ENCODE data around the gene FBXO36. TPM values are rescaled to one million over a fixed set of nuclear protein-coding genes. Genes with fewer than 3 reads are reported as not detected.

Gene FBXO36
- total and polyA plus RNA-seq, 2 donors (not counting 3 experiments of a cell fraction or from before 2014, with no cell fraction given), result 0.53 to 1.2 TPM

DNA sequence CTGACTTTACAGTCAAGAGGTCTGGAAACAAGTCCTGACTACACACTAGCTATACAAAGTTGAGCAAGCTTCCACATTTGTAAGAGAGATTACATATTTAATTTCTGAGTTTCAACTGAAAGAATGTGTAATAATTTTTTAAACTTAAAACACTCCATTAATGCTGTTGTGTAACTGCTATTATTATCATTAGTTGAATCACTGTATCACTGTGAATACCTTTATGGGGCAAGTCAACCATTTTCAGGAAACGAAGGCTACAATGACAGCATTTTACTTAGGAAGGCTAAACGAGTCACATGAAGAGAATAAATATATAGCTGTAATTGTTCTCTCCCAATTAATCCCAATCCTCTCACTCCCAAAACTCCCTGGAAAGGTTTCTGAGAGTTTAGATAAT is 46.8 kb upstream of the FBXO36 start:
- Histone ChIP-seq H3K79me2 (ENCODE audit: control insufficient read depth, insufficient read depth, low read length) (peaks cover 79% of the 10 kb centered on the region), H3K36me3 (ENCODE audit: control insufficient read depth in 2 of 2, extremely low read depth in 1 of 2, insufficient read depth in 2 of 2, low read length in 2 of 2) (peaks cover 7 to 17% of the 10 kb centered on the region in 2 experiments), H3K27me3 (ENCODE audit: control insufficient read depth in 2 of 2, insufficient read depth in 2 of 2, low read length in 2 of 2) (no peaks in the 10 kb centered on the region), H3K9me3 (replicated peaks; ENCODE audit: control insufficient read depth, insufficient read depth, low read length) (no peaks in the 10 kb centered on the region), H3K4me1 (ENCODE audit: control insufficient read depth, extremely low read depth, insufficient read depth, low read length) (peaks cover 11% of the 10 kb centered on the region), H3K4me2 (ENCODE audit: insufficient read depth, low read length) (no peak overlapping the region), H4K20me1 (replicated peaks; ENCODE audit: control insufficient read depth, extremely low read depth, insufficient read depth, low read length) (no peaks in the 10 kb centered on the region), H3K9me1 (replicated peaks; ENCODE audit: control insufficient read depth, extremely low read depth, insufficient read depth, low read length) (no peaks in the 10 kb centered on the region), H3K9ac (replicated peaks; ENCODE audit: extremely low read depth, insufficient read depth, low read length) (no peak overlapping the region), H3K4me3 (replicated peaks in 1 of 3; ENCODE audit: insufficient read depth in 1 of 3, low read depth in 1 of 3, low read length in 3 of 3) (no peak overlapping the region), H3K27ac (ENCODE audit: insufficient read depth, low read depth, low read length) (no peak overlapping the region), H2AFZ (ENCODE audit: low read depth, low read length) (no peak overlapping the region)
- DNase-seq (ENCODE audit: low read depth, low spot score) (no peak), FAIRE-seq (no peak)
- dilution Hi-C loops (cut with MboI; ENCODE audit: extremely low pct_ligation_motif_present, low sequenced_read_pairs), result no loop called here
- no peak for TF ChIP-seq FOS (IDR thresholded peaks at IDR 0.05; ENCODE audit: borderline replicate concordance, insufficient read depth, low read length)
- TF ChIP-seq GATA2 (IDR thresholded peaks at IDR 0.05; ENCODE audit: insufficient read depth, insufficient read length, low read depth, low read length), result no peak
- no peak for TF ChIP-seq POLR2A (IDR thresholded peaks at IDR 0.05; ENCODE audit: low read depth, low read length)
- TF ChIP-seq, protein P1, sequence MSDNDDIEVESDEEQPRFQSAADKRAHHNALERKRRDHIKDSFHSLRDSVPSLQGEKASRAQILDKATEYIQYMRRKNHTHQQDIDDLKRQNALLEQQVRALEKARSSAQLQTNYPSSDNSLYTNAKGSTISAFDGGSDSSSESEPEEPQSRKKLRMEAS (IDR thresholded peaks at IDR 0.05; ENCODE audit: insufficient read depth, insufficient read length), result no peak
- POLR2A ChIA-PET, result no interaction called here
- intact Hi-C loops (cut with micrococcal nuclease), result no loop called here
- BruUV-seq (replicated peaks), result no TSS peak
- CTCF ChIA-PET, result no interaction called here

- Histone ChIP-seq H3K27me3 (ENCODE audit: control insufficient read depth in 2 of 2, insufficient read depth in 2 of 2, low read length in 2 of 2) (no peaks in the 10 kb centered on the region), H3K4me2 (ENCODE audit: insufficient read depth, low read length) (no peak overlapping the region), H3K36me3 (ENCODE audit: control insufficient read depth in 2 of 2, extremely low read depth in 1 of 2, insufficient read depth in 2 of 2, low read length in 2 of 2) (peaks cover 5 to 18% of the 10 kb centered on the region in 2 experiments), H3K4me3 (replicated peaks in 1 of 3; ENCODE audit: insufficient read depth in 1 of 3, low read depth in 1 of 3, low read length in 3 of 3) (no peak overlapping the region), H4K20me1 (replicated peaks; ENCODE audit: control insufficient read depth, extremely low read depth, insufficient read depth, low read length) (peaks cover 9% of the 10 kb centered on the region), H3K27ac (ENCODE audit: insufficient read depth, low read depth, low read length) (no peak overlapping the region), H3K9me1 (replicated peaks; ENCODE audit: control insufficient read depth, extremely low read depth, insufficient read depth, low read length) (no peaks in the 10 kb centered on the region), H3K9ac (replicated peaks; ENCODE audit: extremely low read depth, insufficient read depth, low read length) (no peak overlapping the region), H2AFZ (ENCODE audit: low read depth, low read length) (no peak overlapping the region), H3K9me3 (replicated peaks; ENCODE audit: control insufficient read depth, insufficient read depth, low read length) (no peaks in the 10 kb centered on the region), H3K79me2 (ENCODE audit: control insufficient read depth, insufficient read depth, low read length) (peaks cover 79% of the 10 kb centered on the region), H3K4me1 (ENCODE audit: control insufficient read depth, extremely low read depth, insufficient read depth, low read length) (no peaks in the 10 kb centered on the region)
- intact Hi-C loops (cut with micrococcal nuclease) (no loop called here), dilution Hi-C loops (cut with MboI; ENCODE audit: extremely low pct_ligation_motif_present, low sequenced_read_pairs) (no loop called here)
- CTCF ChIA-PET, result interaction anchor here (0.8 to 1.0 kb wide), 2 partner anchors 46 to 47 kb away, joined by 3 to 4 read pairs; no protein-coding TSS in a partner anchor
- POLR2A ChIA-PET, result no interaction called here
- BruUV-seq (replicated peaks), result no TSS peak
- DNase-seq (ENCODE audit: low read depth, low spot score) (no peak), FAIRE-seq (no peak)
- no peak for TF ChIP-seq EZH2 (IDR thresholded peaks at IDR 0.05; ENCODE audit: borderline replicate concordance, low read depth, low read length, severe bottlenecking)
- TF ChIP-seq, protein P1 (IDR thresholded peaks at IDR 0.05; ENCODE audit: insufficient read depth, insufficient read length), result no peak
- no peak for TF ChIP-seq FOS (IDR thresholded peaks at IDR 0.05; ENCODE audit: borderline replicate concordance, insufficient read depth, low read length)
- no peak for TF ChIP-seq JUN (IDR thresholded peaks at IDR 0.05; ENCODE audit: borderline replicate concordance, insufficient read depth, insufficient read length, low read depth)
- no peak for TF ChIP-seq POLR2AphosphoS5 (IDR thresholded peaks at IDR 0.05; ENCODE audit: insufficient read depth, low read depth, low read length)
- no peak for TF ChIP-seq CTCF (IDR thresholded peaks at IDR 0.05; ENCODE audit: extremely low read depth in 1 of 2, insufficient read depth in 1 of 2, low read depth in 1 of 2, low read length in 2 of 2)
- no peak for TF ChIP-seq POLR2A (IDR thresholded peaks at IDR 0.05; ENCODE audit: low read depth, low read length)
- no peak for TF ChIP-seq GATA2 (IDR thresholded peaks at IDR 0.05; ENCODE audit: insufficient read depth, insufficient read length, low read depth, low read length)
- no peak for TF ChIP-seq MYC (IDR thresholded peaks at IDR 0.05; ENCODE audit: low read depth, low read length)
Measured at GRCh38 chr2:229879191-229879950, 42.9 kb upstream of the FBXO36 start.
